GM21723 (cell line): Measurements from ENCODE around the gene POU1F1.
"Not testable (repeated sequence)": the region's sequence is repeated elsewhere in the genome, so short reads cannot be mapped to it uniquely, and the experiment has no call there.

Source experiments
- ATAC-seq: cut with Tn5 transposase; IDR thresholded peaks from one replicate; pipeline ENCODE4 v1.9.1; 2021; ENCODE audit warnings: mild to moderate bottlenecking, moderate library complexity; ENCODE audit not compliant: unreplicated experiment

POU1F1 gene

GRCh38 chr3:87260270-87260669 lies 16.1 kb downstream of the POU1F1 start:
- peak; percentile 75 for ATAC-seq

DNA sequence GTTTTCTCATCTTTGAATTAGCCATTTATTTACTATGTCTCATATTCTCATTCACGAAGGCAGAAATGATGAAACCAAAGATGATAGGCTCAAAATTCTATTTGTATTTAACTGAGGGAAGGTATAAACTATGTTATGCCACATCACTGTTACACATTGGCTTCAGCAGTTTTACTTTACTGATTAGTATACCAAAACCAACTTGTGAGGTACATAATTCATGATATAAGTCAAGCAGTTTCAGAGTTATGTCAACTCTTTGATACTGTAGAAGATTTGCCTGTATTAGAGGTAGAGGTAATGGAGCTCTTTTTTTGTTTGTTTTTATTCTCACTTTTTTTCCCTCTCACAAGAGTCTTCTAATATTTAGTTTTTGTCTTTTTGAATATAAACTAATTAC lies 26.4 kb downstream of the POU1F1 start:
- no peak for ATAC-seq

- no peak for ATAC-seq
These were observed 27.6 kb downstream of the POU1F1 start for GRCh38 chr3:87248831-87249230.

DNA sequence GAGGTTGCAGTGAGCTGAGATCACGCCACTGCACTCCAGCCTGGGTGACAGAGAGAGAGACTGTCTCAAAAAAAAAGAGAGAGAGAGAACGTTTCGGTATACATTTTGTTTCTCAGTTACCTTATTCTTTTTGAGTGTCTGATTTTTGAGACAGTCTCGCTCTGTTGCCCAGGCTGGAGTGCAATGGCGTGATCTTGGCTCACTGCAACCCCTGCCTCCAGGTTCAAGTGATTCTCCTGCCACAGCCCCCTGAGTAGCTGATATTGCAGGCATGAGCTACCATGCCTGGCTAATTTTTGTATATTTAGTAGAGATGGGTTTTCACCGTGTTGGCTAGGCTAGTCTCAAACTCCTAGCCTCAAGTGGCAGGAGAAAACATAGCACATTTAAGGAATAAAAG lies 28.2 kb downstream of the POU1F1 start:
- ATAC-seq: not testable (repeated sequence)

DNA sequence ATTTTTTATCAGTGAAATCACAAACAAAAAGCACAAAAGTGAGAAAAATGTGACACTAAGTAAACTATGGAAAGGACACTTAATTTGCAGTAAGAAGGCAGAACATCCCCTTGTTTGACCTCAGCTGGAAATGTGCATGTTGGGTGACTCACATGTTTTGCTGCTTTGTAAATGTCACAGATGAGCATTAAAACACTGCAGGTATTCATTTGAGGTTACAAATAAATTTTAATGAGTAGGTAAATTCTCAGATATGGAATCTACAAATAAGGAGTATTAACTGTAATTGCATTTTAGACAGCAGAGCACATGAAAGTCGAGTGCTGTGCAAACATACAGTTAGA lies 29.0 kb downstream of the POU1F1 start:
- no peak for ATAC-seq

- no peak for ATAC-seq
These were observed 29.5 kb downstream of the POU1F1 start for GRCh38 chr3:87246662-87247429.

GRCh38 chr3:87236093-87236492 lies 40.3 kb downstream of the POU1F1 start:
- ATAC-seq: no peak

GRCh38 chr3:87233805-87234204 lies 42.6 kb downstream of the POU1F1 start:
- no peak for ATAC-seq

DNA sequence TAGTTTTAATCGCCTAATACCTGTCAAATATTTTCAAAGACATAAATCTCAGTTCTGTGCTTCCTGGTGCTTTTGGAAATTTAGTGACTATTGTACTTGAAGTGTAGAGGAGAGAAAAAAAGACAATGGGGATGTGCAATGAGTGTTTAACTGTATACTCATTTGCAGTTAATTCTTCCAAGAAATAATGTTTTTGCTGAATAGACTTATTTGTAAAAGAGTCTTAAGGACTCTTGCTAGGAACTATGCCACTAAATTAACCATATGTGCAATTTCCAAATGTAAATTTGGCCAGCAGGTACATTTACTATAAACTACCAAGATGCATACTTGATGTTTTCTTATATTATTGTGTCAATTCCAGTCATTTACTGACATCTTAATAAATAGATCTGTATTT lies 47.3 kb downstream of the POU1F1 start:
- no peak for ATAC-seq

GRCh38 chr3:87228316-87228715 lies 48.1 kb downstream of the POU1F1 start:
- ATAC-seq: no peak

GRCh38 chr3:87227835-87228144 lies 48.6 kb downstream of the POU1F1 start:
- ATAC-seq: peak; percentile 4

DNA sequence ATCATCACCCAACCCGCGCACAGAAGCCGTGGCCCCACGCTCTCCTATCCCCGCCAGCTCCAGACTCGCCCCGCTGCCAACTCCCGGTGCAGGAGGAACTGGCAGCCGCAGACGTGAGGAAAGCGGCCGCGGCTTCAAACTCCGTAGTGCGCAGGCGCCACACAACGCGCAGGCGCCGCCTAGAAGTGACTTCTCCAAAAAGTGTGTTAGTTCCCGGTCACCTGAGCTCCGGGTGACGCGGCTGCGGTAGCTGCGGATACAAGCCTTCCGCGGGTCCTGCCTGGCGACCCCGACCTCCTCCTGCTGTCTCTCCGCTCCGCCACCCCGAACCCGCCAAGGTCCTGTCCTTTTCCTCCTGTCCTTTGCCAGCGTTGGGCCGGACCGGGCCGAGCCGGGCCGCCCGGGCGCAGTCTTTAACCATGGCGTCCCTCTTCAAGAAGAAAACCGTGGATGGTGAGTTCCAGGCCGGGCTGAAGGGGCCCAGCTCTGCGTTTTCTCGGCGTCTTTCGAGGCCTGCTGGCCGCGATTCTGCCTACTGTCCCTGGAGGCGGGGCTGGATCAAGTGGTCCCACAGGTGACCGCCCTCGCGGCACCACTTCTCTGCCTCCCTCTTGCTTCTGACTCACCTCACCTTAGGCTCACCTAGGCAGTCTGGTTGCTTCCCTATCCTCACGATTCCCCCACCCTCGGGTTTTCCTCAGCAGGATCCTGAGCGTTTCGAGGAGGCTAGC lies 49.1 kb downstream of the POU1F1 start, which contains the start of gene CHMP2B:
Gene CHMP2B (plus strand): TSS at position 206 of the 731 bp plus-strand sequence. CDS start 214 bp downstream, at position 420.
- ATAC-seq: peak; percentile 98

DNA sequence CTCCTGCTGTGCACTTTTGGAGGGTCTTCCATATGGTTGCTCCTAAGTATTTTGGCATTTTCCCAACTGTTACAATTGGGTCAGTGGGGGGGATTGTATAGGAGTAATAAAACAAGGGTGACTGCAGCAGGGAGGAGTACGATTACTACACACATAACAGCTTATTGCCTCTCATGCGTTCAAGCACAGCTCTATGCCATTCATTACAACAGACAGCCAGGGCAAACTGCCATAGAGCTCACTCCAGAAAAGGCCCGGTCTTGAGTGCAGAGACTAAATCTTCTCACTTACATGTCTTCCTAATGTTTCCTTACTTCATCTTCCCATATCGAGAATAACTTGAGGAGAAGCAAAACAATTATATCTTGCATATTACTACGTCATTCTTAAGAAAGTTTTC lies 50.7 kb downstream of the POU1F1 start:
- no peak for ATAC-seq

DNA sequence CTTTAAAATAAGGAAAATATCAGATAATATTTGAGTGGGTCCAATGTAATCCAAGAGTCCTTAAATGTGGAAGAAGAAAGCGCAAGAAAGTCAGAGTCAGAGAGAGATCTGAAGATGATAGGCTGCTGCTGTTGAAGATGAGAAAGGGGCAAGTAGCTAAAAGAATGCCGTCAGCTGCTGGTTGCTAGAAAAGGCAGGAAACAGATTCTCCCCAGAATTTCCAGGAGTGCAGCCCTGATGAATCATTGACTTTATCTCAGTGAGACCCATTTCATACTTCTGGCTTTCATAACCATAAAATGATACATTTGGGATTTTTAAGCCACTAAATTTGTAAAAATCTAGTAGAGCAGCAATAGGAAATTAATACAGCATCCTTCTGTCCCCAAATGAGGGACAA lies 56.8 kb downstream of the POU1F1 start:
- no peak for ATAC-seq

DNA sequence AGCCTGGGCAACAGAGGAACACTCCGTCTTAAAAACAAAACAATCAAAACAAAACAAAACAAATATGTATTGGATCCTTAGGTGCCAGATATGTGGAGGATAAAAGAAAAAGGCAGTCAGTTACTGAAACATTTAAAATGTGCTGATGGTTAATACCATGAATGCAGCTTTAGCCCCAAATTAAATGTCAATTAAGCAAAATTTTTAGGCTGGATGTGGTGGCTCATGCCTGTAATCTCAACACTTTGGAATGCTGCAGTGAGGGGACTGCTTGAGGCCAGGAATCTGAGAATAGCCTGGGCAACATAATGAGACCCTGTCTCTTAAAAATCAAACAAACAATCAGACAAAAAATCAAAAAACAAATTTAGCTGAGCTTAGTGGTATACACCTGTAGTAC lies 57.8 kb downstream of the POU1F1 start:
- ATAC-seq: no peak
